CD4-positive, alpha-beta T cell treated with Interleukin-12 subunit alpha and Interleukin-12 subunit beta, for 1 hour (primary cell): ENCODE data around the gene ITLN2.
"Not testable (repeated sequence)": the region's sequence is repeated elsewhere in the genome, so short reads cannot be mapped to it uniquely, and the experiment has no call there.

Experiments used
- DNase-seq: peaks from one replicate; pipeline ENCODE4 v3.0.0-alpha.2; 2020

ITLN2 gene

DNA sequence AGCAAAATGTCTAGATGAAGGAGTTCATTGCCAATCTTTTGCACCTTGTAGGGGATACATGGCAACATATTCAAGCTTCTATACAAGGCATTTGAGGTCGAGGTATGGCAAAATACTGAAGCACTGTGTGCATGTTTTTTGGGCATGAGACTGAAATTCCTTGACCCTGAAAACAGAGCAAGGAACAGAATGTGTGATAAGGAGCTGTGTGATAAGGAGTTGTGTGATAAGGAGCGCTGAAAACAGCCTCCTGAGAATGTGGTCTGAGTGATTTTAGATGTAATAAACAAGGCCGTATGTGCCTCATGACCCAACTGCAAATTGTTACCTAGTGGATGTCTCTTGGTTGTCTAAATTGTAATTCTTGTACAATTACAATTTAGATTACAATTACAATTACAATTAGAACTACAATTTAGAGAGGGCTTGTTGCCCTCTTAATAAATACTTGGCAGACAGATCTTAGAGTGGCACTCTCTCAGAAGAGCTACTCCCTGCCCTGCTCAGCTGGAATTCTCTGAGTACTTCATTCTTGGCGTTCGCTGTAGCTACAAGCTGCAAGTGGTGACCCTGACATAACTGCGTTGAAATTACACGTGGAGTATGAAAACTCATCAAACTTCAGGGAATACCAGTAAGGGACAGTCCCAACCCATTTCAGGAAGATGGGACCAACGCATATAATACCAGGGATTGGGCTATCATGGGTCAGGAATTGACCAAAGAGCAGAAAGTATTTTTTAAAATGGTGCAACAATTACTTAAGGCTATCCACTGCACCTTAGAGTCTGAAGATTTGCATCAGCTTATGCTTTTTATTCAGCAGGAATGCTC lies 49.6 kb downstream of the ITLN2 start:
- no peak for DNase-seq

DNA sequence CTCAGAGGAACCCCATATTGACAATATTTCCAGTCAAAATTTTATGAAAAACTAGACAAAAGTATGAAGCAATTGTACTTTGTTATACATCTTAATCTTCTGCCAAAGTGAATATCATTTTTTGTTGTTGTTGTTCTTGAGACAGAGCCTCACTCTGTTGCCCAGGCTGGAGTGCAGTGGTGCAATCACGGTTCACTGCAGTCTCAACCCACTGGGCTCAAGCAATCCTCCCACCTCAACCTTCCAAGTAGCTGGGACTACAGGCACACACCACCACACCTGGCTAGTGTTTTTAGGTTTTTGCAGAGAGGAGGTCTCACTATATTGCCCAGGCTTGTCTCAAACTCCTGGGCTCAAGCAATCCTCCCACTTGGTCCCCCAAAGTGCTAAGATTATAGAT lies 52.4 kb downstream of the ITLN2 start:
- not testable (repeated sequence) for DNase-seq

DNA sequence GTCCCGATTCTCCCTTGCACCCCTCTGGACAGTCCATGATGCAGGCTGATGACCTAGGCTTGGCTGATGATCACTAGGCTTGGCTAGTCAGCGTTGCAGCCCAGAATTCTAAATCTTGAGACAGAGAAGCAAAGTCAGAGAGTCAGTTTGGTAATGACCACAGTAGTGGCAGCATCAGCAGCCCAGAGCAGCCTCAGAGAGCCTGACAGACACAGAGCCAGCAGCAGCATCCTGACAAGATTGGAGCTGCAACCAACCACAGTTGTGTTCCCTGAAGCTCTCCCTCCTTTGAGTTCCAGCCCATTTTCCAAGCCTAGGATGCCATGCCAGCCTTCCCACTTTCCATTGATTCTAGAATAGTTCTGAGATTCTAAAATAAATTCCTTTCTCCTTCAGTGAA lies 52.8 kb downstream of the ITLN2 start:
- no peak for DNase-seq

DNA sequence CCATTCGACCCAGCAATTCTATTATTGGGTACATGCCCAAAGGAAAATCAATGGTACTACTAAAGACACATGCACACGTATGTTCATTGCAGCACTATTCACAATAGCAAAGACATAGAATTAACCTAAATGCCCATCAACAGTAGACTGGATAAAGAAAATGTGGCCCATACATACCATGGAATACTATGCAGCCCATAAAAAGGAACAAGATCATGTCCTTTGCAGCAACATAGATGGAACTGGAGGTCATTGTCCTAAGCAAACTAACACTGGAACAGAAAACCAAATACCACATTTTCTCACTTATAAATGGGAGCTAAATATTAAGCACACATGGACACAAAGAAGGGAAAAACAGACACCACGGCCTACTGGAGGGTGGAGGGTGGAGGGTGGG lies 53.9 kb downstream of the ITLN2 start:
- DNase-seq, result not testable (repeated sequence)
